H1 (cell line): ENCODE measurements around the gene CYB561A3. TPM values are rescaled to one million over a fixed set of nuclear protein-coding genes. Genes with fewer than 3 reads are reported as not detected.

Source experiments
- CTCF ChIA-PET: fragments of 300-600 bp; sonication (Branson Sonifier 250); formaldehyde crosslinking; loops from one replicate; lab custom pipeline; 2021; ENCODE audit not compliant: partially characterized antibody; lab: Charles Lee
- POLR2A ChIA-PET: fragments of 300-600 bp; sonication (Branson Sonifier 250); formaldehyde crosslinking; loops from one replicate; lab custom pipeline; 2021; ENCODE audit warnings: inconsistent platforms; ENCODE audit not compliant: partially characterized antibody; lab: Charles Lee
- DNase-seq, 2 experiments: peaks; one replicate each; pipeline versions ENCODE4 v3.0.0 to v3.0.0-alpha.2; 2010 to 2022; ENCODE audit warnings: low spot score in 2 of 2, low read depth in 1 of 2, mixed read lengths in 1 of 2
- FAIRE-seq: peaks from 2 replicates; lab custom pipeline; 2011; peaks lifted over from hg19 to GRCh38; lab: Jason Lieb, UNC
- H2AFZ ChIP-seq: 2 replicates; pipeline ENCODE4 v1.8.1; 2012; ENCODE audit warnings: low read length, inconsistent platforms
- H2AK5ac ChIP-seq: 2 replicates; pipeline ENCODE4 v1.6.1; 2013; ENCODE audit warnings: low read depth, low read length
- H2BK120ac ChIP-seq: replicated peaks from 2 replicates; pipeline ENCODE3; 2013; ENCODE audit warnings: low read depth, low read length, inconsistent platforms
- H2BK12ac ChIP-seq: 2 replicates; pipeline ENCODE4 v1.6.1; 2013; ENCODE audit warnings: low read depth, low read length
- H2BK15ac ChIP-seq: 2 replicates; pipeline ENCODE4 v1.6.1; 2013; ENCODE audit warnings: low read length
- H2BK20ac ChIP-seq: 2 replicates; pipeline ENCODE4 v1.6.1; 2013; ENCODE audit warnings: low read length
- H2BK5ac ChIP-seq: 2 replicates; pipeline ENCODE4 v1.6.1; 2013; ENCODE audit warnings: low read depth, low read length
- H3K14ac ChIP-seq: 2 replicates; pipeline ENCODE4 v1.6.1; 2013; ENCODE audit warnings: inconsistent platforms; ENCODE audit not compliant: insufficient read length
- H3K18ac ChIP-seq: 2 replicates; pipeline ENCODE4 v1.6.1; 2013; ENCODE audit warnings: low read length; ENCODE audit errors: extremely low read depth
- H3K23ac ChIP-seq: 2 replicates; pipeline ENCODE4 v1.6.1; 2013; ENCODE audit warnings: inconsistent platforms; ENCODE audit not compliant: insufficient read length
- H3K23me2 ChIP-seq: 2 replicates; pipeline ENCODE4 v1.6.1; 2013; ENCODE audit warnings: low read depth, low read length
- H3K27ac ChIP-seq: 2 replicates; pipeline ENCODE4 v1.6.1; 2011; ENCODE audit warnings: low read depth, low read length, inconsistent platforms
- H3K27me3 ChIP-seq, 4 experiments: replicated peaks in 1 of 4; 1 replicate in 1 of 4; 2 replicates in 3 of 4; pipeline versions ENCODE4 v1.6.1 to v1.8.1; 2011 to 2013; ENCODE audit warnings: low read length in 3 of 4, mild to moderate bottlenecking in 3 of 4, inconsistent platforms in 2 of 4, mixed read lengths in 2 of 4, moderate library complexity in 1 of 4; ENCODE audit not compliant: control insufficient read depth in 3 of 4, insufficient read depth in 3 of 4; ENCODE audit errors: extremely low read depth in 1 of 4
- H3K36me3 ChIP-seq, 4 experiments: 2 replicates each; pipeline versions ENCODE4 v1.6.1 to v1.8.1; 2011 to 2013; ENCODE audit warnings: mild to moderate bottlenecking in 4 of 4, low read length in 3 of 4, moderate library complexity in 2 of 4, control low read depth in 1 of 4, inconsistent platforms in 1 of 4; ENCODE audit not compliant: insufficient read depth in 4 of 4, control insufficient read depth in 2 of 4
- H3K4ac ChIP-seq: replicated peaks from 2 replicates; pipeline ENCODE3; 2013; ENCODE audit warnings: low read length, low read depth, mixed read lengths, inconsistent platforms; ENCODE audit not compliant: insufficient read length
- H3K4me1 ChIP-seq, 4 experiments: replicated peaks in 1 of 4; 1 replicate in 1 of 4; 2 replicates in 3 of 4; pipeline versions ENCODE4 v1.6.1 to v1.8.1; 2011 to 2013; ENCODE audit warnings: low read length in 3 of 4, inconsistent platforms in 2 of 4, mixed read lengths in 1 of 4; ENCODE audit not compliant: insufficient read depth in 4 of 4, control insufficient read depth in 3 of 4
- H3K4me2 ChIP-seq, 2 experiments: 2 replicates each; pipeline versions ENCODE4 v1.6.1 to v1.8.1; 2011 to 2013; ENCODE audit warnings: low read depth in 2 of 2, low read length in 2 of 2, control low read depth in 1 of 2, inconsistent platforms in 1 of 2, mild to moderate bottlenecking in 1 of 2; ENCODE audit not compliant: insufficient read depth in 1 of 2
- H3K4me3 ChIP-seq, 4 experiments: fragments of 200-600, 300-600 bp in 1 of 4; sonication (generic), shearing (Covaris generic), sonication (Bioruptor Twin) in 1 of 4; 2 replicates each; pipeline versions ENCODE4 v1.5.1 to v1.8.1; 2011 to 2016; ENCODE audit warnings: low read length in 4 of 4, low read depth in 3 of 4, control low read depth in 2 of 4, inconsistent platforms in 2 of 4, mild to moderate bottlenecking in 2 of 4, mixed read lengths in 1 of 4, moderate library complexity in 1 of 4; ENCODE audit not compliant: insufficient read depth in 2 of 4; ENCODE audit errors: extremely low read depth in 1 of 4
- H3K56ac ChIP-seq: replicated peaks from 2 replicates; pipeline ENCODE3; 2013; ENCODE audit warnings: low read depth, mild to moderate bottlenecking, mixed read lengths, low read length, inconsistent platforms; ENCODE audit not compliant: insufficient read length
- H3K79me1 ChIP-seq: 2 replicates; pipeline ENCODE4 v1.6.1; 2013; ENCODE audit warnings: low read depth, low read length, control low read depth
- H3K79me2 ChIP-seq, 2 experiments: 2 replicates each; pipeline versions ENCODE4 v1.6.1 to v1.8.1; 2012 to 2013; ENCODE audit warnings: low read length in 2 of 2, mild to moderate bottlenecking in 2 of 2, inconsistent platforms in 1 of 2; ENCODE audit not compliant: insufficient read depth in 2 of 2, control insufficient read depth in 1 of 2
- H3K9ac ChIP-seq, 4 experiments: replicated peaks in 1 of 4; 1 replicate in 1 of 4; 2 replicates in 3 of 4; pipeline versions ENCODE4 v1.6.1 to v1.8.1; 2011 to 2013; ENCODE audit warnings: low read depth in 3 of 4, low read length in 3 of 4, control low read depth in 2 of 4, mild to moderate bottlenecking in 2 of 4, moderate library complexity in 2 of 4, inconsistent platforms in 1 of 4; ENCODE audit errors: extremely low read depth in 1 of 4
- H3K9me3 ChIP-seq, 2 experiments: 2 replicates each; pipeline versions ENCODE4 v1.6.1 to v1.8.1; 2012 to 2013; ENCODE audit warnings: mild to moderate bottlenecking in 2 of 2, moderate library complexity in 2 of 2, control low read depth in 1 of 2, inconsistent platforms in 1 of 2, low read depth in 1 of 2, low read length in 1 of 2, mixed read lengths in 1 of 2; ENCODE audit not compliant: insufficient read depth in 2 of 2
- H4K20me1 ChIP-seq, 2 experiments: replicated peaks in 1 of 2; 2 replicates each; pipeline versions ENCODE3 to v1.8.1; 2011 to 2013; ENCODE audit warnings: inconsistent platforms in 2 of 2, low read length in 2 of 2, mild to moderate bottlenecking in 1 of 2; ENCODE audit not compliant: insufficient read depth in 2 of 2, control insufficient read depth in 1 of 2
- H4K5ac ChIP-seq: 2 replicates; pipeline ENCODE4 v1.6.1; 2013; ENCODE audit warnings: low read length, low read depth, mixed read lengths, inconsistent platforms; ENCODE audit not compliant: insufficient read length
- H4K8ac ChIP-seq: 2 replicates; pipeline ENCODE4 v1.8.0; 2013; ENCODE audit warnings: mild to moderate bottlenecking, moderate library complexity, low read length, inconsistent platforms; ENCODE audit not compliant: insufficient read depth; ENCODE audit errors: extremely low read depth
- H4K91ac ChIP-seq: replicated peaks from 2 replicates; pipeline ENCODE3; 2013; ENCODE audit warnings: low read length, mixed read lengths, inconsistent platforms; ENCODE audit not compliant: insufficient read length
- ATF3 ChIP-seq: IDR thresholded peaks from 2 replicates; pipeline ENCODE4 v1.6.1; 2011; ENCODE audit warnings: low read depth, mild to moderate bottlenecking, low read length; ENCODE audit not compliant: insufficient read depth
- CBX8 ChIP-seq: fragments of 300-800, 300-1000 bp; sonication (generic); IDR thresholded peaks from 2 replicates; pipeline ENCODE4 v1.7.1; 2016; ENCODE audit warnings: low read depth, low read length, borderline replicate concordance
- EGR1 ChIP-seq: IDR thresholded peaks from 2 replicates; pipeline ENCODE4 v1.6.1; 2011; ENCODE audit warnings: low read depth, low read length, borderline replicate concordance
- EP300 ChIP-seq, 2 experiments: IDR thresholded peaks; 1 replicate in 1 of 2; 2 replicates in 1 of 2; pipeline ENCODE4 v1.6.1; 2011 to 2012; ENCODE audit warnings: low read depth in 2 of 2, low read length in 2 of 2, mild to moderate bottlenecking in 2 of 2, borderline replicate concordance in 1 of 2, inconsistent platforms in 1 of 2, moderate library complexity in 1 of 2
- GABPA ChIP-seq: IDR thresholded peaks from 2 replicates; pipeline ENCODE4 v1.6.1; 2011; ENCODE audit warnings: mild to moderate bottlenecking, low read length, moderate library complexity, borderline replicate concordance; ENCODE audit not compliant: insufficient read depth
- GTF2F1 ChIP-seq: IDR thresholded peaks from 2 replicates; pipeline ENCODE4 v1.6.1; 2012; ENCODE audit warnings: low read depth, low read length, improper control_type of control experiment, borderline replicate concordance
- HDAC2 ChIP-seq, 2 experiments: fragments of 300-600 bp in 1 of 2; sonication (generic) in 1 of 2; IDR thresholded peaks; 2 replicates each; pipeline ENCODE4 v1.6.1; 2011 to 2012; ENCODE audit warnings: low read depth in 2 of 2, low read length in 2 of 2, mild to moderate bottlenecking in 2 of 2, moderate library complexity in 2 of 2, borderline replicate concordance in 1 of 2, inconsistent platforms in 1 of 2
- JUND ChIP-seq: IDR thresholded peaks from 2 replicates; pipeline ENCODE4 v1.6.1; 2011; ENCODE audit warnings: mild to moderate bottlenecking, improper control_type of control experiment, low read length
- PHF8 ChIP-seq: fragments of 200-600 bp; sonication (generic); conservative IDR thresholded peaks from 2 replicates; pipeline ENCODE4 v1.7.1; 2012; ENCODE audit warnings: low read depth, mild to moderate bottlenecking, inconsistent platforms, low read length, moderate library complexity
- POLR2AphosphoS5 ChIP-seq: IDR thresholded peaks from 2 replicates; pipeline ENCODE4 v1.6.1; 2011; ENCODE audit warnings: low read depth, low read length
- SAP30 ChIP-seq: fragments of 300-600 bp; sonication (generic); IDR thresholded peaks from 2 replicates; pipeline ENCODE4 v1.7.1; 2012; ENCODE audit warnings: low read length, moderate library complexity, mild to moderate bottlenecking, inconsistent platforms; ENCODE audit not compliant: insufficient read depth, insufficient replicate concordance
- SIN3A ChIP-seq, 2 experiments: IDR thresholded peaks in 1 of 2; conservative IDR thresholded peaks in 1 of 2; 2 replicates each; pipeline ENCODE4 v1.6.1; 2011 to 2012; ENCODE audit warnings: low read length in 2 of 2, improper control_type of control experiment in 1 of 2, low read depth in 1 of 2, mild to moderate bottlenecking in 1 of 2
- WGBS, 2 experiments: shearing (Covaris generic) in 1 of 2; methylation state at CpG; one replicate each; pipeline versions ENCODE4 v1.1.6 to v1.1.7; 2013 to 2015; ENCODE audit warnings: low lambda C conversion rate in 2 of 2, mixed read lengths in 2 of 2, inconsistent platforms in 1 of 2, low coverage in 1 of 2, missing lambda C conversion rate in 1 of 2; ENCODE audit not compliant: insufficient replicate concordance in 2 of 2, insufficient coverage in 1 of 2, insufficient read length in 1 of 2; ENCODE audit errors: extremely low coverage in 1 of 2, missing lambda C conversion rate in 1 of 2; 5-methylcytosine and 5-hydroxymethylcytosine counted together
- polyA plus RNA-seq, 7 experiments: library from polyadenylated mRNA; depleted of rRNA in 3 of 7; stranded (reverse) in 5 of 7; unstranded in 2 of 7; fragments of >200 nt in 5 of 7; fragments of 200-250 nt in 2 of 7; gene quantifications; 1 replicate in 5 of 7; 2 replicates in 1 of 7; 4 replicates in 1 of 7; pipeline versions ENCODE4 v1.2.1 to v1.2.3, GENCODE V29; 2011 to 2013; ENCODE audit warnings: missing spikeins in 2 of 7, mixed read lengths in 2 of 7
- total RNA-seq: library from RNA; stranded (reverse); fragmentation: NEBNext Ultra II Directional; extraction: Animal tissue kit (Norgen Biotek cat#: 25700); gene quantifications from 2 replicates; pipeline ENCODE4 v1.2.1, GENCODE V29; 2021

The CYB561A3 gene
- total and polyA plus RNA-seq, 2 of the 8 experiments (the other 6 are each of a cell fraction or from before 2014, with no cell fraction given) = 29.6 to 41.2 TPM

- Histone ChIP-seq H3K23ac (no peak overlapping the region), H2AK5ac (no peak overlapping the region), H2BK120ac (no peak overlapping the region), H3K56ac (no peak overlapping the region), H3K36me3 (peaks cover 36 to 62% (median 58%) of the 10 kb centered on the region in 4 experiments), H3K4ac (no peak overlapping the region), H3K9me3 (no peaks in the 10 kb centered on the region), H4K5ac (no peak overlapping the region), H3K4me2 (no peak overlapping the region), H4K8ac (no peak overlapping the region), H3K18ac (no peak overlapping the region), H2BK15ac (no peak overlapping the region), H3K4me1 (no peaks in the 10 kb centered on the region), H3K79me1 (no peaks in the 10 kb centered on the region; the same call in 1 of the 2 replicates), H2BK5ac (no peak overlapping the region), H4K91ac (no peak overlapping the region), H3K23me2 (no peaks in the 10 kb centered on the region), H3K9ac (no peak overlapping the region), H2BK12ac (no peak overlapping the region), H2AFZ (no peak overlapping the region), H3K14ac (no peak overlapping the region), H4K20me1 (peaks cover 0 to 8% of the 10 kb centered on the region in 2 experiments), H3K27ac (no peak overlapping the region), H3K4me3 (no peak overlapping the region), H2BK20ac (no peak overlapping the region), H3K27me3 (no peaks in the 10 kb centered on the region), H3K79me2 (no peaks in the 10 kb centered on the region)
- no peak for DNase-seq
- WGBS, 2 experiments = 96% methylated on average over 4 of the region's 4 CpGs; no CpG with 5 or more reads in 1 of the 2 experiments
- TF ChIP-seq EGR1 (no peak), HDAC2 (IDR thresholded peaks at IDR 0.05; ENCODE audit: borderline replicate concordance in 1 of 2, low read depth in 2 of 2, low read length in 2 of 2) (no peak), SAP30 (no peak), JUND (no peak), GABPA (no peak), ATF3 (no peak), EP300 (IDR thresholded peaks at IDR 0.05; ENCODE audit: borderline replicate concordance in 1 of 2, low read depth in 2 of 2, low read length in 2 of 2) (no peak), POLR2AphosphoS5 (no peak), GTF2F1 (no peak), CBX8 (no peak), SIN3A (conservative IDR thresholded peaks at IDR 0.05 in 1 of 2, IDR thresholded peaks at IDR 0.05 in 1 of 2; ENCODE audit: low read depth in 1 of 2, low read length in 2 of 2) (no peak), PHF8 (no peak)
- ChIA-PET CTCF (no interaction called here), POLR2A (interaction anchor here (1.1 to 5.4 kb wide), 2 partner anchors 13 to 93 kb away, joined by 3 to 60 read pairs; partner anchors contain the start of gene TMEM216)
- no peak for FAIRE-seq
Observed at GRCh38 chr11:61404641-61405040, 43.0 kb upstream of the CYB561A3 start.
